Measurements from ENCODE around the gene CARNS1.
A peak's percentile ranks its signal among the peaks of the same experiment; 100 is the strongest.

GRCh38 chr11:67445515-67445914, 30.0 kb downstream of the CARNS1 start:
- TF ChIP-seq ZBTB43 (CRISPR knock-in tag; IDR thresholded peaks at IDR 0.05) (no peak), POLR2AphosphoS5 (IDR thresholded peaks at IDR 0.05; ENCODE audit: control insufficient read depth, insufficient read depth, low read depth, low read length) (no peak), ZNF609 (CRISPR knock-in tag; IDR thresholded peaks at IDR 0.05; ENCODE audit: borderline replicate concordance) (no peak), ZNF121 (CRISPR knock-in tag; conservative IDR thresholded peaks at IDR 0.05) (peak; percentile 88)

Measured in K562 (cell line).